Peyer's patch (tissue), 4 donors: ENCODE measurements around the gene ZNF747.

ENCODE experiments used
- CTCF ChIP-seq, 6 experiments: fragments of 450-650 bp in 4 of 6; fragments of 200-600 bp in 2 of 6; sonication (generic) in 1 of 6; IDR thresholded peaks; one replicate each; pipeline ENCODE4 v1.5.1; 2017 to 2019; ENCODE audit warnings: antibody characterized with exemption in 6 of 6, mild to moderate bottlenecking in 3 of 6, moderate library complexity in 1 of 6
- POLR2A ChIP-seq, 2 donors: fragments of 450-650 bp; IDR thresholded peaks; one replicate each; pipeline ENCODE4 v1.5.1; 2017; ENCODE audit warnings: antibody characterized with exemption in 2 of 2, mild to moderate bottlenecking in 2 of 2, moderate library complexity in 2 of 2

GRCh38 chr16:30524575-30525568, 9.8 kb downstream of the ZNF747 start:
- TF ChIP-seq POLR2A (IDR thresholded peaks at IDR 0.05) (no peak), CTCF (IDR thresholded peaks at IDR 0.05) (no peak)
